GM21619 (cell line): ENCODE data around the gene MANF.
A peak's percentile ranks its signal among the peaks of the same experiment; 100 is the strongest.

Experiments
- ATAC-seq: cut with Tn5 transposase; IDR thresholded peaks from one replicate; pipeline ENCODE4 v1.9.1; 2021; ENCODE audit not compliant: unreplicated experiment

MANF gene

GRCh38 chr3:51389423-51390183 is 4.5 kb downstream of the MANF start:
- no peak for ATAC-seq

GRCh38 chr3:51390246-51391074 is 5.4 kb downstream of the MANF start:
- no peak for ATAC-seq

GRCh38 chr3:51391075-51391565 is 6.0 kb downstream of the MANF start, which contains the start of gene RBM15B:
TSS of gene RBM15B (plus strand) at chr3:51391285. CDS start at chr3:51391400, 115 bp downstream.
- peak; percentile 88 for ATAC-seq

- ATAC-seq = peak; percentile 14
Measured at GRCh38 chr3:51391566-51392354, 6.7 kb downstream of the MANF start.

GRCh38 chr3:51392355-51393133 is 7.5 kb downstream of the MANF start:
- no peak for ATAC-seq

- no peak for ATAC-seq
Measured at GRCh38 chr3:51393134-51393495, 8.0 kb downstream of the MANF start.

GRCh38 chr3:51393564-51393963 is 8.5 kb downstream of the MANF start:
- no peak for ATAC-seq

- no peak for ATAC-seq
Measured at GRCh38 chr3:51394541-51394940, 9.4 kb downstream of the MANF start.

GRCh38 chr3:51395493-51396213 is 10.6 kb downstream of the MANF start:
- ATAC-seq = no peak

GRCh38 chr3:51396401-51396800 is 11.3 kb downstream of the MANF start:
- no peak for ATAC-seq

- ATAC-seq = no peak
Measured at GRCh38 chr3:51397392-51397791, 12.3 kb downstream of the MANF start.

GRCh38 chr3:51398595-51399310 is 13.7 kb downstream of the MANF start:
- ATAC-seq = no peak

- no peak for ATAC-seq
Measured at GRCh38 chr3:51400166-51400565, 15.1 kb downstream of the MANF start.

GRCh38 chr3:51401735-51402134 is 16.6 kb downstream of the MANF start:
- ATAC-seq = no peak

GRCh38 chr3:51403675-51404074 is 18.6 kb downstream of the MANF start:
- ATAC-seq = no peak

GRCh38 chr3:51408021-51408420 is 22.9 kb downstream of the MANF start:
- ATAC-seq = no peak

- no peak for ATAC-seq
Measured at GRCh38 chr3:51408813-51409212, 23.7 kb downstream of the MANF start.

- no peak for ATAC-seq
Measured at GRCh38 chr3:51422211-51422610, 37.1 kb downstream of the MANF start.

- ATAC-seq = no peak
Measured at GRCh38 chr3:51426921-51427320, 41.8 kb downstream of the MANF start.
